ENCODE results near the gene OGFR. TPM values are rescaled to one million over a fixed set of nuclear protein-coding genes. Genes with fewer than 3 reads are reported as not detected.
A peak's percentile ranks its signal among the peaks of the same experiment; 100 is the strongest.

OGFR gene
- total RNA-seq, 1 donor from 2014 or later = 31.0 TPM

- Mint-ChIP-seq H3K4me3 (ENCODE audit: low read depth) (no peak overlapping the region), H3K36me3 (ENCODE audit: insufficient read depth) (peaks cover 10% of the 10 kb centered on the region), H3K4me1 (ENCODE audit: low read depth) (peaks cover 1% of the 10 kb centered on the region), H3K9me3 (ENCODE audit: low read depth) (no peaks in the 10 kb centered on the region), H3K27me3 (peaks cover 13% of the 10 kb centered on the region), H3K27ac (no peak overlapping the region)
- TF ChIP-seq CTCF (IDR thresholded peaks at IDR 0.05; ENCODE audit: unreplicated experiment) = no peak
- DNase-seq (ENCODE audit: low spot score, unreplicated experiment) = no peak
Observed at GRCh38 chr20:62855120-62855519, 50.5 kb downstream of the OGFR start.

DNA sequence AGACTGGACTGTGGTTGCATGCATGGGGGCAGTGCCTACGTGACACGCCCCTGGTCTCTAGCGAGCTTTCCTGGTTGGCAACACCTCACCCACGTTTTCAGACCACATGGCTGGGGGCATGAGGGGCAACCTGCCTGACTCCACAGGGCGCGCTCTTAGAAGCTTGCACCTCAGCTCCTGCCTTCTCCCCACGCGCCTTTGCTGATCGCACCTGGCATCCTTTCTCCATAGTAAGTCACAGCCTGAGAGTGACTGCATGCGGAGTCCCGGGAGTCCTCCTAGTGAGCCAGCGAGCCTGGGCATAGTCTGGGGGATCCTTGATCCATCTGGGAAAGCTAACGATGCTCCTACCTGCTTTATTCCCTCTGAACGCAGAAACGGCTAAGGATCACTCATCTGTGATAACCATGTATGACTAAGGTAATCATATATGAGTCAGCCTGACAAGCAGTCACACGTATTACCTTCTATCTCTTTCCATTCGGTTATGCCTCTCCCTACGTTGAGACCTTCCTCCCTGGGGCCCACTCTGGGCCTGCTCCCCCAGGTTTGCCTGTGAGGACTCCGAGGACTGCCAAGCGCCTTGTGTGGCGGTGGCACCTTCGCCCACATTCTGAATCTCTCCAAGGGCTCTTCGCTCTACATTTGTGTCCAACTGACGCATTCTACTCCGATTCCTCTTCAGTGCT is 52.4 kb downstream of the OGFR start:
- Mint-ChIP-seq H3K27ac (no peak overlapping the region), H3K4me3 (ENCODE audit: low read depth) (no peak overlapping the region), H3K4me1 (ENCODE audit: low read depth) (peaks cover 4% of the 10 kb centered on the region), H3K9me3 (ENCODE audit: low read depth) (no peaks in the 10 kb centered on the region), H3K27me3 (peaks cover 17% of the 10 kb centered on the region), H3K36me3 (ENCODE audit: insufficient read depth) (peaks cover 10% of the 10 kb centered on the region)
- no peak for TF ChIP-seq CTCF (IDR thresholded peaks at IDR 0.05; ENCODE audit: unreplicated experiment)
- DNase-seq (ENCODE audit: low spot score, unreplicated experiment) = no peak

GRCh38 chr20:62858058-62858830 is 53.6 kb downstream of the OGFR start:
- TF ChIP-seq CTCF (IDR thresholded peaks at IDR 0.05; ENCODE audit: unreplicated experiment) = no peak
- Mint-ChIP-seq H3K36me3 (ENCODE audit: insufficient read depth) (peaks cover 6% of the 10 kb centered on the region), H3K9me3 (ENCODE audit: low read depth) (no peaks in the 10 kb centered on the region), H3K27me3 (peaks cover 21% of the 10 kb centered on the region), H3K4me1 (ENCODE audit: low read depth) (peaks cover 4% of the 10 kb centered on the region), H3K27ac (no peak overlapping the region), H3K4me3 (ENCODE audit: low read depth) (no peak overlapping the region)
- DNase-seq (ENCODE audit: low spot score, unreplicated experiment) = no peak

DNA sequence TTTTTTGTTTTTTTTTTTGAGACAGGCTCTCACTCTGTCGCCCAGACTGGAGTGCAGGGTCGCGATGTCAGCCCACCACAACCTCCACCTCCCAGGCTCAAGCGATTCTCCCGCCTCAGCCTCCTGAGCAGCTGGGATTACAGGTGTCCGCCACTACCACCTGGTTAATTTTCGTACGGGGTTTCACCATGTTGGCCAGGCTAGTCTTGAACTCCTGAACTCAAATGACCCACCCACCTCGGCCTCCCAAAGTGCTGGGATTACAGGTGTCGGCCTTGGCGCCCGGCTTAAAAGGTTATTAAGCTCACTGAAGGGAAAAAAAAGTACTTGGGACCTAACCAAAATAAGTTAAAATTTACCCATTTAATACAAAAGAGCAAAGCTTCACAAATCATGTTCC is 55.1 kb downstream of the OGFR start:
- Mint-ChIP-seq H3K27ac (no peak overlapping the region), H3K27me3 (peaks cover 21% of the 10 kb centered on the region), H3K4me3 (ENCODE audit: low read depth) (peak overlapping the region; percentile 56), H3K9me3 (ENCODE audit: low read depth) (no peaks in the 10 kb centered on the region), H3K36me3 (ENCODE audit: insufficient read depth) (peaks cover 4% of the 10 kb centered on the region), H3K4me1 (ENCODE audit: low read depth) (peaks cover 4% of the 10 kb centered on the region)
- no peak for TF ChIP-seq CTCF (IDR thresholded peaks at IDR 0.05; ENCODE audit: unreplicated experiment)
- DNase-seq (ENCODE audit: low spot score, unreplicated experiment) = no peak

DNA sequence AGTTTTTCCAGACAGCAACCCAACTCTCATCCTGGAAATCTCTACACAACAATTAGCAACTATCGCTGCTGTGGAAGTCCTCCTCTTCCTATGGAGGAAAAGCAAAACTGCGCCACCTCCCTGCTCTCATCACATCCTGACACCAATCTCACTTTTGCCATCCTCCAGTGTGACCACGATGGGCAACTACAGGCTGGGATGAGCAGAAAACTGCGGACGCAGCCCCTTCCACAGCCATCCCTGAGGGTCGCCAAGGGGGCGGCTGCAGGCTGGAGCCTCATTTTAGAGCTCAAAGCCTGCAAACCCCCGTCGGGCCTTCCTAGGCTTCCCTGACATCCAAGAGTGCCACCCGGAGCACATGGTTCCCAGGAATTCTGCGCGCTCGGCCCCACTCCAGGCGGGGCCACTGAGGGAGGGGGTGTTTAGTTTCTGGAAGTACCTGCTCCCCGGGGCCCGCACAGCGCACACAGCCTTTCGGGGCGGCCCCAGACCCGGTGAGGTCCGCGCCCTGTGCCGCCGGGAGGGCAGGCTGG is 55.8 kb downstream of the OGFR start:
- H3K9me3 Mint-ChIP-seq (ENCODE audit: low read depth) = no peaks in the 10 kb centered on the region

More for the DNA sequence above, 55.8 kb downstream of the OGFR start:
- Mint-ChIP-seq H3K27ac (peak overlapping the region; percentile 15), H3K27me3 (peaks cover 21% of the 10 kb centered on the region), H3K4me3 (ENCODE audit: low read depth) (peak overlapping the region; percentile 56), H3K36me3 (ENCODE audit: insufficient read depth) (peaks cover 3% of the 10 kb centered on the region), H3K4me1 (ENCODE audit: low read depth) (peaks cover 4% of the 10 kb centered on the region)
- DNase-seq (ENCODE audit: low spot score, unreplicated experiment) = no peak
- TF ChIP-seq CTCF (IDR thresholded peaks at IDR 0.05; ENCODE audit: unreplicated experiment) = no peak

All from progenitor cell of endocrine pancreas (in vitro differentiated cells).